ENCODE data around the gene PIP4K2A.

PIP4K2A gene

GRCh38 chr10:22679608-22680007 is 34.8 kb downstream of the PIP4K2A start:
- in situ Hi-C loops (cut with MboI; ENCODE audit: low sequenced_read_pairs), result no loop called here
- peak; percentile 62 to 74 for DNase-seq (ENCODE audit: low spot score in 2 of 2)
- Histone ChIP-seq H3K9me3 (no peaks in the 10 kb centered on the region), H3K36me3 (replicated peaks) (no peaks in the 10 kb centered on the region), H3K4me3 (no peak overlapping the region), H3K27me3 (ENCODE audit: low read depth) (no peaks in the 10 kb centered on the region), H3K4me1 (peaks cover 14% of the 10 kb centered on the region)

- Histone ChIP-seq H3K36me3 (replicated peaks) (no peaks in the 10 kb centered on the region), H3K9me3 (no peaks in the 10 kb centered on the region), H3K27me3 (ENCODE audit: low read depth) (no peaks in the 10 kb centered on the region), H3K4me1 (peaks cover 33% of the 10 kb centered on the region), H3K4me3 (no peak overlapping the region)
- in situ Hi-C loops (cut with MboI; ENCODE audit: low sequenced_read_pairs), result no loop called here
- no peak for DNase-seq (ENCODE audit: low spot score in 2 of 2)
Measured at GRCh38 chr10:22677333-22677732, 37.0 kb downstream of the PIP4K2A start.

DNA sequence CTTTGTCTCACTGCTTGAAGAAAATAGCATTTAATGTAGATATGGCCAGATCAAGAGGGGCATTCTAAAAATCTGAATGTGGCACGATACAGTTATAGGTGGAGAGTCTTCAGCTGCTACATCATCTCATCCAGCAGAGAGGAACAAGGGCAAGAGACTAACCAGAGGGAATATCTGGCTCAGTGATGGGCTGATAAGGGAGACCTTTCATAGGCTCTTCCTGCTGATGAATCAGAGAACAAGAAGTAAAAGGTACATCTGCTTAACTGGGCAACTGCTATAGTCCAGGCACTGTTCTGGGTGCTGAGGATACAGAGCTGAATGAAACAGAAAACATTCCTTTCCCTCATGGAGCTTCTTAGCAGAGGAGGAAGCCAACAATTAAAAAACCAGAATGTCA is 37.9 kb downstream of the PIP4K2A start:
- Histone ChIP-seq H3K36me3 (replicated peaks) (no peaks in the 10 kb centered on the region), H3K4me3 (no peak overlapping the region), H3K27me3 (ENCODE audit: low read depth) (no peaks in the 10 kb centered on the region), H3K4me1 (peaks cover 40% of the 10 kb centered on the region), H3K9me3 (no peaks in the 10 kb centered on the region)
- DNase-seq (ENCODE audit: low spot score in 2 of 2), result no peak
- in situ Hi-C loops (cut with MboI; ENCODE audit: low sequenced_read_pairs), result no loop called here

GRCh38 chr10:22674573-22674930 is 39.8 kb downstream of the PIP4K2A start:
- H3K4me1 ChIP-seq, result peaks cover 31% of the 10 kb centered on the region
- in situ Hi-C loops (cut with MboI; ENCODE audit: low sequenced_read_pairs), result no loop called here

GRCh38 chr10:22673785-22674572 is 40.4 kb downstream of the PIP4K2A start:
- Histone ChIP-seq H3K9me3 (no peaks in the 10 kb centered on the region), H3K27me3 (ENCODE audit: low read depth) (no peaks in the 10 kb centered on the region), H3K4me1 (peaks cover 26% of the 10 kb centered on the region), H3K4me3 (no peak overlapping the region), H3K36me3 (replicated peaks) (no peaks in the 10 kb centered on the region)
- peak in 1 of 2 experiments; percentile 92 for DNase-seq (ENCODE audit: low spot score in 2 of 2)
- in situ Hi-C loops (cut with MboI; ENCODE audit: low sequenced_read_pairs), result no loop called here

More at GRCh38 chr10:22674573-22674930, 39.8 kb downstream of the PIP4K2A start:
- Histone ChIP-seq H3K27me3 (ENCODE audit: low read depth) (no peaks in the 10 kb centered on the region), H3K4me3 (no peak overlapping the region), H3K36me3 (replicated peaks) (no peaks in the 10 kb centered on the region), H3K9me3 (no peaks in the 10 kb centered on the region)
- no peak for DNase-seq (ENCODE audit: low spot score in 2 of 2)

DNA sequence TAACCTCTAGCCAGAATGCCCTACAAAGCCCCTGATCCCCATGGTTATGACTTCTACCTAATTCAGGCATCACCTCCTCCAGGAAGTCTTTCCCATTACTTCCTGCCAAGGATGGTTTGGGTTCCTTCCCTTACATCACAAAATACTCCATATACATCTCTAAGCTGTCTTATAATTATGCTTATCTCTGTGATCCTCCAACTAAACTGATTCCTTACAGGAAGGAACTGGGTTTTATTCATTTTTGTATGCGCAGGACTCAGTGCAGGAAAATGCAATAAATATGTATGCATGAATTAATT is 41.3 kb downstream of the PIP4K2A start:
- in situ Hi-C loops (cut with MboI; ENCODE audit: low sequenced_read_pairs), result no loop called here
- Histone ChIP-seq H3K4me3 (no peak overlapping the region), H3K9me3 (no peaks in the 10 kb centered on the region), H3K27me3 (ENCODE audit: low read depth) (no peaks in the 10 kb centered on the region), H3K36me3 (replicated peaks) (no peaks in the 10 kb centered on the region), H3K4me1 (peaks cover 28% of the 10 kb centered on the region)
- DNase-seq (ENCODE audit: low spot score in 2 of 2), result no peak

DNA sequence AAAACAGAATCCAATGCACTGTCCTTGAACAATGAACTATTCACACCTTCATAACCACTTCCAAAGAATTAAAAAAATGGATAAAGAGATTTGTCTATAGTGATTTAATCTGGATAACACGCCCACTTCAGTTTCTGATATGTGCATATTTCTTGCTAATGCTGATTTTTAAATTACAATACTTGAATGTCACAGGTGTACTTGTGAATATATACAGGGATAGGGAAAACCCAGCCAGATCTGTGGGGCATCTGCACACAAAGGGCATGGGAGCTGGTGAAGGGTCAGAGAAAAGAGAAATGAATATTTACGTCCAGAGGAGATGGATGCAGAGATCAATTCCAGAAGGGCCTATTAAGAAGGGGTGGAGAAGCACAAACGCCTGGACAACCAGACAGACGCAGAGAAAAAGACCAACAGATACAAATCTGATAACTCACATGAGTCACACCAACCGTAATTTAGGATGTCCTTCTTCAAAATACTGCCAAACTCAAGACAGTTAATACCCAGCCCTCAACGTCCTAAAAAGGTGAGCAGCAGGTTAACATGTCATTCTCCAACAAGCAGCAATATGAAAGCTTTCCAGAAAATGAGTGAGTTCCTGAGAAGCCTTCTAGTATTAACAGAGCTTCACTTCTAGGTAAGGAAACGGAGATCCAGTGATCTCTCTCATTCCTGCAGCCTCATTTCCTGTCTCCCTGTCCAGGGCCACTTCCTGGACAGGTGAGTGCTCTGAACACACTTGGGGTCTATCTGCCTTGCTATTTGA is 41.9 kb downstream of the PIP4K2A start:
- H3K9me3 ChIP-seq, result no peaks in the 10 kb centered on the region
- in situ Hi-C loops (cut with MboI; ENCODE audit: low sequenced_read_pairs), result no loop called here
- no peak overlapping the region for H3K4me3 ChIP-seq
- H3K36me3 ChIP-seq (replicated peaks), result no peaks in the 10 kb centered on the region
- peaks cover 28% of the 10 kb centered on the region for H3K4me1 ChIP-seq
- DNase-seq (ENCODE audit: low spot score in 2 of 2), result peak; percentile 35 to 47
- H3K27me3 ChIP-seq (ENCODE audit: low read depth), result no peaks in the 10 kb centered on the region

GRCh38 chr10:22670788-22671187 is 43.6 kb downstream of the PIP4K2A start:
- H3K27me3 ChIP-seq (ENCODE audit: low read depth), result no peaks in the 10 kb centered on the region
- no peak overlapping the region for H3K4me3 ChIP-seq
- in situ Hi-C loops (cut with MboI; ENCODE audit: low sequenced_read_pairs), result no loop called here
- H3K9me3 ChIP-seq, result no peaks in the 10 kb centered on the region
- no peak for DNase-seq (ENCODE audit: low spot score in 2 of 2)
- H3K4me1 ChIP-seq, result peaks cover 28% of the 10 kb centered on the region
- H3K36me3 ChIP-seq (replicated peaks), result no peaks in the 10 kb centered on the region

DNA sequence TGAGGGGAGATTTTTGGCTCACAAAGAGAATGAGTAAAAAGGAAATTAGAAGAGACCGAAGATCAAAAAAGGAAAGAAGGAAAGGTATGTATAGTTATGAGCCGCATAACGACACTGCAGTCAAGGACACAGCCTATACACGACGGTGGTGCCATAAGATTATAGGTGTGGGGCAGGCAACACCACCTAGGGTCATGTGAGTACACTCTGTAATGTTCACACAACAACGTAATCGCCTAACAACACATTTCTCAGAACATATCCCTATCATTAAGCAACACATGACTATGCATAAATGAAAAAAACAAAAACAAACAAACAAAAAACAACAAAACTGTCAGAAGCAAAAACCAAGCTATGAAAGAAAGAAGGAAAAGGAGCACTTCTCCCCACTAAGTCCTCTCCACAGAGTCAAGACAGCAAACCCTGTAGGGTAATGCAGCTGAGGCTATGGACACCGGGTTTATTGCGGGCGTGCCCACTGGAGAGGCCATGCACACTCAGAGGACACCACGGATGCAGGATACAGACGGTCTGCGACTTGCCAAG is 45.1 kb downstream of the PIP4K2A start:
- H3K36me3 ChIP-seq (replicated peaks), result no peaks in the 10 kb centered on the region
- no peak for DNase-seq (ENCODE audit: low spot score in 2 of 2)
- no peaks in the 10 kb centered on the region for H3K27me3 ChIP-seq (ENCODE audit: low read depth)
- H3K4me3 ChIP-seq, result no peak overlapping the region
- in situ Hi-C loops (cut with MboI; ENCODE audit: low sequenced_read_pairs), result no loop called here
- H3K4me1 ChIP-seq, result peaks cover 26% of the 10 kb centered on the region
- H3K9me3 ChIP-seq, result no peaks in the 10 kb centered on the region

- Histone ChIP-seq H3K27me3 (ENCODE audit: low read depth) (no peaks in the 10 kb centered on the region), H3K4me1 (peaks cover 6% of the 10 kb centered on the region), H3K9me3 (no peaks in the 10 kb centered on the region), H3K4me3 (no peak overlapping the region), H3K36me3 (replicated peaks) (no peaks in the 10 kb centered on the region)
- in situ Hi-C loops (cut with MboI; ENCODE audit: low sequenced_read_pairs), result no loop called here
- no peak for DNase-seq (ENCODE audit: low spot score in 2 of 2)
Measured at GRCh38 chr10:22667093-22667480, 47.3 kb downstream of the PIP4K2A start.

DNA sequence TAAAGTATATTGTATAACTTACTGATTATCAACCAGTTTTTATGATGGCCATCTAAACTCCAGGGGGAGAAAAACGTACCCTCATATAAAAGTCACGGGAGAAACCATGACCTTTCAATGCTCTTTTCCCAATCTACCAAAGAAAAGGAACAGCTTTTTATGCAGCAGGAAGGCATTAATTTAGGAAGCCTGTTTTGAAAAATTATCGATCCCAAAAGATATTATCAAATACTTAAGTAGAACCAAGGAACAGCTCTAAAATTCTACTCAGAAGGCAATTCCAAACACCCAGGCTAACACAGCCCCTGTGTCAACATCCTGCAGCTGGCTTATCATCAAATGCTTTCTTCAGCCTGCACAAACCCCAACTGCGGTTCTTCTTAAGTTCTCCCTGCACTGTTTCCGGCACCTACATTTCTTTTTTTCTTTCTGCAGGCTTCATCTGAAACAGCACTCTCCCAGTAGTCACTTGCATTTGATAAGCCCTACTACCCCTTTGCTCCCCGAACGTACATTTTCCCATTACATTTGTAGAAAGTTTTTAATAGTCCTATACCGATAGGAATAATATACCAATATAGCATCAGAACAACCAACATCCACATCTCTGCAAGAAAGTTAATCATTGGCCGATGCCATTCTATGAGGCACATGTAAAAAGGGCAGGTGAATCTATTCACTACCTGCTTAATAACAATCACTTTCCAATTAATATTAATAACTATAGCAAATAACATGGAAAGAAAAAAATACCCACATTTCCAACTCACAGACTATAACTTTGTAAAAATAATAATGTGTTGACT is 47.9 kb downstream of the PIP4K2A start:
- H3K27me3 ChIP-seq (ENCODE audit: low read depth), result no peaks in the 10 kb centered on the region
- 0 out of 2 replicates have a peak, but pooled peaks cover 2% of the 10 kb centered on the region for H3K4me1 ChIP-seq
- in situ Hi-C loops (cut with MboI; ENCODE audit: low sequenced_read_pairs), result no loop called here
- no peaks in the 10 kb centered on the region for H3K9me3 ChIP-seq
- no peak for DNase-seq (ENCODE audit: low spot score in 2 of 2)
- no peaks in the 10 kb centered on the region for H3K36me3 ChIP-seq (replicated peaks)
- no peak overlapping the region for H3K4me3 ChIP-seq

GRCh38 chr10:22665329-22665728 is 49.0 kb downstream of the PIP4K2A start:
- in situ Hi-C loops (cut with MboI; ENCODE audit: low sequenced_read_pairs), result no loop called here
- H3K9me3 ChIP-seq, result no peaks in the 10 kb centered on the region
- H3K4me3 ChIP-seq, result no peak overlapping the region
- no peaks in the 10 kb centered on the region for H3K27me3 ChIP-seq (ENCODE audit: low read depth)
- no peaks in the 10 kb centered on the region for H3K36me3 ChIP-seq (replicated peaks)
- 0 out of 2 replicates have a peak, but pooled peaks cover 2% of the 10 kb centered on the region for H3K4me1 ChIP-seq
- no peak for DNase-seq (ENCODE audit: low spot score in 2 of 2)

GRCh38 chr10:22662733-22663330 is 51.5 kb downstream of the PIP4K2A start:
- no peaks in the 10 kb centered on the region for H3K36me3 ChIP-seq (replicated peaks)
- no peaks in the 10 kb centered on the region for H3K27me3 ChIP-seq (ENCODE audit: low read depth)
- no peaks in the 10 kb centered on the region for H3K9me3 ChIP-seq
- H3K4me3 ChIP-seq, result no peak overlapping the region
- no peaks in the 10 kb centered on the region for H3K4me1 ChIP-seq
- no peak for DNase-seq (ENCODE audit: low spot score in 2 of 2)
- in situ Hi-C loops (cut with MboI; ENCODE audit: low sequenced_read_pairs), result no loop called here

Data from HAP-1 (cell line).